ENCODE measurements around the gene SUGCT. TPM values are rescaled to one million over a fixed set of nuclear protein-coding genes. Genes with fewer than 3 reads are reported as not detected.

Gene SUGCT
- total RNA-seq, 2 experiments from 2014 or later = not detected

- Histone ChIP-seq H3K79me2 (ENCODE audit: insufficient read depth, low read depth, low read length) (no peaks in the 10 kb centered on the region), H3K9me2 (ENCODE audit: insufficient read depth, low read length) (no peaks in the 10 kb centered on the region; the same call in 1 of the 2 replicates), H3K9me3 (ENCODE audit: low read length) (no peaks in the 10 kb centered on the region), H4K20me1 (ENCODE audit: insufficient read depth, low read length) (no peaks in the 10 kb centered on the region), H3K4me1 (ENCODE audit: insufficient read depth, low read length, poor library complexity, severe bottlenecking) (no peaks in the 10 kb centered on the region), H3K27ac (ENCODE audit: low read depth, low read length, poor library complexity, severe bottlenecking) (no peak overlapping the region), H3K4me2 (ENCODE audit: low read length) (no peak overlapping the region), H2AFZ (ENCODE audit: low read length) (no peak overlapping the region), H3K4me3 (ENCODE audit: low read depth, low read length, poor library complexity, severe bottlenecking) (no peak overlapping the region), H3K36me3 (ENCODE audit: insufficient read depth, low read length) (no peaks in the 10 kb centered on the region)
- ChIA-PET POLR2A (interaction anchor here (0.6 kb wide), 1 partner anchor 16 kb away, joined by 3 read pairs; no protein-coding TSS in a partner anchor), CTCF (ENCODE audit: unreplicated experiment) (no interaction called here)
- intact Hi-C loops (cut with micrococcal nuclease; ENCODE audit: unreplicated experiment) = no loop called here
- TF ChIP-seq, protein P1, sequence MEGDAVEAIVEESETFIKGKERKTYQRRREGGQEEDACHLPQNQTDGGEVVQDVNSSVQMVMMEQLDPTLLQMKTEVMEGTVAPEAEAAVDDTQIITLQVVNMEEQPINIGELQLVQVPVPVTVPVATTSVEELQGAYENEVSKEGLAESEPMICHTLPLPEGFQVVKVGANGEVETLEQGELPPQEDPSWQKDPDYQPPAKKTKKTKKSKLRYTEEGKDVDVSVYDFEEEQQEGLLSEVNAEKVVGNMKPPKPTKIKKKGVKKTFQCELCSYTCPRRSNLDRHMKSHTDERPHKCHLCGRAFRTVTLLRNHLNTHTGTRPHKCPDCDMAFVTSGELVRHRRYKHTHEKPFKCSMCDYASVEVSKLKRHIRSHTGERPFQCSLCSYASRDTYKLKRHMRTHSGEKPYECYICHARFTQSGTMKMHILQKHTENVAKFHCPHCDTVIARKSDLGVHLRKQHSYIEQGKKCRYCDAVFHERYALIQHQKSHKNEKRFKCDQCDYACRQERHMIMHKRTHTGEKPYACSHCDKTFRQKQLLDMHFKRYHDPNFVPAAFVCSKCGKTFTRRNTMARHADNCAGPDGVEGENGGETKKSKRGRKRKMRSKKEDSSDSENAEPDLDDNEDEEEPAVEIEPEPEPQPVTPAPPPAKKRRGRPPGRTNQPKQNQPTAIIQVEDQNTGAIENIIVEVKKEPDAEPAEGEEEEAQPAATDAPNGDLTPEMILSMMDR (conservative IDR thresholded peaks at IDR 0.05; ENCODE audit: low read length) = no peak
- no peak for TF ChIP-seq EZH2phosphoT487 (IDR thresholded peaks at IDR 0.05; ENCODE audit: borderline replicate concordance, low read depth, low read length)
- DNase-seq (ENCODE audit: low spot score) = no peak
- BruUV-seq (replicated peaks) = no TSS peak
These were observed 581.2 kb downstream of the SUGCT start for GRCh38 chr7:40716052-40716451.

GRCh38 chr7:40717242-40717641, 582.4 kb downstream of the SUGCT start:
- Histone ChIP-seq H3K4me2 (ENCODE audit: low read length) (no peak overlapping the region), H4K20me1 (ENCODE audit: insufficient read depth, low read length) (no peaks in the 10 kb centered on the region), H3K79me2 (ENCODE audit: insufficient read depth, low read depth, low read length) (no peaks in the 10 kb centered on the region), H3K27ac (ENCODE audit: low read depth, low read length, poor library complexity, severe bottlenecking) (no peak overlapping the region), H3K36me3 (ENCODE audit: insufficient read depth, low read length) (no peaks in the 10 kb centered on the region), H2AFZ (ENCODE audit: low read length) (no peak overlapping the region), H3K9me3 (ENCODE audit: low read length) (no peaks in the 10 kb centered on the region), H3K4me3 (ENCODE audit: low read depth, low read length, poor library complexity, severe bottlenecking) (no peak overlapping the region), H3K4me1 (ENCODE audit: insufficient read depth, low read length, poor library complexity, severe bottlenecking) (no peaks in the 10 kb centered on the region), H3K9me2 (ENCODE audit: insufficient read depth, low read length) (no peaks in the 10 kb centered on the region; the same call in 1 of the 2 replicates)
- TF ChIP-seq EZH2phosphoT487 (IDR thresholded peaks at IDR 0.05; ENCODE audit: borderline replicate concordance, low read depth, low read length) = no peak
- TF ChIP-seq, protein P1 (conservative IDR thresholded peaks at IDR 0.05; ENCODE audit: low read length) = no peak
- peak; percentile 8 for DNase-seq (ENCODE audit: low spot score)
- no TSS peak for BruUV-seq (replicated peaks)
- CTCF ChIA-PET (ENCODE audit: unreplicated experiment) = no interaction called here
- intact Hi-C loops (cut with micrococcal nuclease; ENCODE audit: unreplicated experiment) = no loop called here
- POLR2A ChIA-PET = no interaction called here

DNA sequence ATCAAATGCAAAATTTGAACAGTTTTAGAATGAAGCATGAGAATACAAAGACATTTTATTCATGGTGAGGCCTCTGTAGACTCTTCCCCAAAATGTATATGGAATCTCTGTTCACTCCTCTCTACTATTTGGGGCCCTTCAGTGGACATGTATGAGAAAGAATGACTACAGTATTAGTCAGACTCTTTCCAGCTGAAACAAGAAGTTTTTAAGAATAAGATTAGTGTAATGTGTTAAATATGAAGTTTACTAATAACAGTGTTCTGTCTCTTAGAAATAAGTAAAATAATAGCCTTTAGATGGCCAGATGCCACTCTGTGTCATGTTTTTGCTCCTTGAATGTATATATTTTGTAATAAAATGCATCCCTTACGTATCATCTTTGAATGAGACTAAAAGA, 585.6 kb downstream of the SUGCT start:
- Histone ChIP-seq H3K4me1 (ENCODE audit: insufficient read depth, low read length, poor library complexity, severe bottlenecking) (no peaks in the 10 kb centered on the region), H3K9me3 (ENCODE audit: low read length) (no peaks in the 10 kb centered on the region), H2AFZ (ENCODE audit: low read length) (no peak overlapping the region), H4K20me1 (ENCODE audit: insufficient read depth, low read length) (no peaks in the 10 kb centered on the region), H3K4me2 (ENCODE audit: low read length) (no peak overlapping the region), H3K4me3 (ENCODE audit: low read depth, low read length, poor library complexity, severe bottlenecking) (no peak overlapping the region), H3K9me2 (ENCODE audit: insufficient read depth, low read length) (no peaks in the 10 kb centered on the region; the same call in 1 of the 2 replicates), H3K79me2 (ENCODE audit: insufficient read depth, low read depth, low read length) (no peaks in the 10 kb centered on the region), H3K36me3 (ENCODE audit: insufficient read depth, low read length) (no peaks in the 10 kb centered on the region), H3K27ac (ENCODE audit: low read depth, low read length, poor library complexity, severe bottlenecking) (no peak overlapping the region)
- POLR2A ChIA-PET = no interaction called here
- CTCF ChIA-PET (ENCODE audit: unreplicated experiment) = no interaction called here
- DNase-seq (ENCODE audit: low spot score) = no peak
- TF ChIP-seq, protein P1 (conservative IDR thresholded peaks at IDR 0.05; ENCODE audit: low read length) = no peak
- no peak for TF ChIP-seq EZH2phosphoT487 (IDR thresholded peaks at IDR 0.05; ENCODE audit: borderline replicate concordance, low read depth, low read length)
- BruUV-seq (replicated peaks) = no TSS peak
- intact Hi-C loops (cut with micrococcal nuclease; ENCODE audit: unreplicated experiment) = no loop called here

All from OCI-LY7 (cell line).